ENCODE results near the gene CFAP107.

DNA sequence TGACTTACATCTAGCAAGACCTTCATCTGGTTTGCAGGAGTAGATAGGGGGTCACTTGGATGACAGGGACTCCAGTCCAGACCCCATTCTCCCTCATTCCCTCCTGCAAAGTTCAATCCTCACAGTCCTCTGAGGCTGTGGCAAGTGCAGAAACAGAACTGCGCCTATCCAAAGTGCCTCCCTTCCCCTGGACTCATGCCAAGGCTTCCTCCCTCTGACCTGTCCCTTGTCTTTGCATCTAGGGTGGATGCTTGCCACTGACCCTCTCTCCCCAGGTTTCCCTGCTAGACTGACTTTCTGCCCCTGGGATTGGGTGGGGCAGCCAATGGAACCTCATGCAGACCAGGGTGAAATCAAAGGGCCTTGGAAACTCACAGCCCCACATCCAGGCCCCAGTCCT, 63.9 kb downstream of the CFAP107 start:
- TF ChIP-seq, protein P1, sequence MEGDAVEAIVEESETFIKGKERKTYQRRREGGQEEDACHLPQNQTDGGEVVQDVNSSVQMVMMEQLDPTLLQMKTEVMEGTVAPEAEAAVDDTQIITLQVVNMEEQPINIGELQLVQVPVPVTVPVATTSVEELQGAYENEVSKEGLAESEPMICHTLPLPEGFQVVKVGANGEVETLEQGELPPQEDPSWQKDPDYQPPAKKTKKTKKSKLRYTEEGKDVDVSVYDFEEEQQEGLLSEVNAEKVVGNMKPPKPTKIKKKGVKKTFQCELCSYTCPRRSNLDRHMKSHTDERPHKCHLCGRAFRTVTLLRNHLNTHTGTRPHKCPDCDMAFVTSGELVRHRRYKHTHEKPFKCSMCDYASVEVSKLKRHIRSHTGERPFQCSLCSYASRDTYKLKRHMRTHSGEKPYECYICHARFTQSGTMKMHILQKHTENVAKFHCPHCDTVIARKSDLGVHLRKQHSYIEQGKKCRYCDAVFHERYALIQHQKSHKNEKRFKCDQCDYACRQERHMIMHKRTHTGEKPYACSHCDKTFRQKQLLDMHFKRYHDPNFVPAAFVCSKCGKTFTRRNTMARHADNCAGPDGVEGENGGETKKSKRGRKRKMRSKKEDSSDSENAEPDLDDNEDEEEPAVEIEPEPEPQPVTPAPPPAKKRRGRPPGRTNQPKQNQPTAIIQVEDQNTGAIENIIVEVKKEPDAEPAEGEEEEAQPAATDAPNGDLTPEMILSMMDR (IDR thresholded peaks at IDR 0.05), result no peak
- TF ChIP-seq POLR2A (IDR thresholded peaks at IDR 0.05), result no peak
